PC-3 (cell line): ENCODE results near the gene KCNK4. TPM values are rescaled to one million over a fixed set of nuclear protein-coding genes. Genes with fewer than 3 reads are reported as not detected.

Experiments used
- ATAC-seq: fragments of 200-7000 bp; cut with Tn5 transposase; 2 replicates; pipeline ENCODE4 v1.9.1; 2020; ENCODE audit warnings: mild to moderate bottlenecking, moderate library complexity
- BruUV-seq: library from RNA; stranded (reverse); fragments of 400-500 nt; replicated peaks from 2 replicates; lab custom pipeline; 2021; lab: Mats Ljungman, UMichigan
- CTCF ChIA-PET: fragments of 300-600 bp; sonication (Branson Sonifier 250); formaldehyde crosslinking; loops from one replicate; lab custom pipeline; 2022; ENCODE audit warnings: antibody characterized with exemption; lab: Charles Lee
- POLR2A ChIA-PET: fragments of 300-600 bp; sonication (Branson Sonifier 250); formaldehyde crosslinking; loops from one replicate; lab custom pipeline; 2022; ENCODE audit warnings: antibody characterized with exemption; ENCODE audit not compliant: unreplicated experiment; lab: Charles Lee
- DNase-seq: peaks from one replicate; pipeline ENCODE4 v3.0.0-alpha.2; 2015
- H2AFZ ChIP-seq: fragments of 300-600 bp; sonication (generic); 2 replicates; pipeline ENCODE4 v1.6.0; 2016; ENCODE audit warnings: antibody characterized with exemption, low read length
- H3F3A ChIP-seq: fragments of 300-600 bp; sonication (generic); one replicate; pipeline ENCODE4 v1.6.0; 2017; ENCODE audit warnings: antibody characterized with exemption, low read length, control low read depth, mild to moderate bottlenecking; ENCODE audit not compliant: unreplicated experiment
- H3K27ac ChIP-seq: fragments of 300-600 bp; sonication (generic); 2 replicates; pipeline ENCODE4 v1.5.1; 2016; ENCODE audit warnings: mild to moderate bottlenecking, low read length
- H3K27me3 ChIP-seq: fragments of 300-600 bp; sonication (generic); 2 replicates; pipeline ENCODE4 v1.6.1; 2016; ENCODE audit warnings: low read length, mixed read lengths
- H3K36me3 ChIP-seq: fragments of 300-600 bp; sonication (generic); 2 replicates; pipeline ENCODE4 v1.6.1; 2016; ENCODE audit warnings: low read depth, mixed run types, low read length, mixed read lengths
- H3K4me1 ChIP-seq: fragments of 300-600 bp; sonication (generic); 2 replicates; pipeline ENCODE4 v1.5.1; 2016; ENCODE audit warnings: low read length; ENCODE audit not compliant: insufficient read depth
- H3K4me2 ChIP-seq: fragments of 300-600 bp; sonication (generic); 2 replicates; pipeline ENCODE4 v1.6.0; 2016; ENCODE audit warnings: low read length
- H3K4me3 ChIP-seq: fragments of 300-600 bp; sonication (generic); 2 replicates; pipeline ENCODE4 v1.5.1; 2016; ENCODE audit warnings: mild to moderate bottlenecking, low read length, mixed read lengths
- H3K79me2 ChIP-seq: fragments of 300-600 bp; sonication (generic); 2 replicates; pipeline ENCODE4 v1.6.1; 2017; ENCODE audit warnings: low read length, mixed read lengths
- H3K9ac ChIP-seq: fragments of 300-600 bp; sonication (generic); 2 replicates; pipeline ENCODE4 v1.6.0; 2016; ENCODE audit warnings: mild to moderate bottlenecking, low read length
- H3K9me2 ChIP-seq: fragments of 300-600 bp; sonication (generic); replicated peaks from 2 replicates; pipeline ENCODE4 v1.6.1; 2016; ENCODE audit warnings: mixed run types, low read length, mixed read lengths
- H3K9me3 ChIP-seq: fragments of 300-600 bp; sonication (generic); 2 replicates; pipeline ENCODE4 v1.6.1; 2016; ENCODE audit warnings: low read length, mixed read lengths
- H4K20me1 ChIP-seq: fragments of 300-600 bp; sonication (generic); 2 replicates; pipeline ENCODE4 v1.6.1; 2016; ENCODE audit warnings: low read length, mixed read lengths
- EZH2 ChIP-seq: fragments of 300-600 bp; sonication (generic); IDR thresholded peaks from one replicate; pipeline ENCODE4 v1.6.1; 2017; ENCODE audit warnings: antibody characterized with exemption, mild to moderate bottlenecking, low read length; ENCODE audit not compliant: unreplicated experiment
- EZH2phosphoT487 ChIP-seq: fragments of 300-600 bp; sonication (generic); IDR thresholded peaks from 2 replicates; pipeline ENCODE4 v1.6.1; 2018; ENCODE audit warnings: mild to moderate bottlenecking, antibody characterized with exemption, low read length, borderline replicate concordance
- intact Hi-C: fragments of 100-400 bp; cut with micrococcal nuclease; formaldehyde crosslinking; loops from 2 replicates; pipeline ENCODE4 v1.9.0; 2023
- total RNA-seq: library from RNA; depleted of rRNA; stranded (reverse); fragments of >200 nt; gene quantifications from 2 replicates; pipeline ENCODE4 v1.2.3, GENCODE V29; 2014
- TF ChIP-seq, protein P1 (sequence below): fragments of 300-600 bp; sonication (generic); conservative IDR thresholded peaks from 2 replicates; pipeline ENCODE4 v1.5.1; 2017; ENCODE audit warnings: antibody characterized with exemption, low read depth, mild to moderate bottlenecking, low read length

Gene KCNK4
- total RNA-seq, 1 experiment from 2014 or later = 1.2 TPM

DNA sequence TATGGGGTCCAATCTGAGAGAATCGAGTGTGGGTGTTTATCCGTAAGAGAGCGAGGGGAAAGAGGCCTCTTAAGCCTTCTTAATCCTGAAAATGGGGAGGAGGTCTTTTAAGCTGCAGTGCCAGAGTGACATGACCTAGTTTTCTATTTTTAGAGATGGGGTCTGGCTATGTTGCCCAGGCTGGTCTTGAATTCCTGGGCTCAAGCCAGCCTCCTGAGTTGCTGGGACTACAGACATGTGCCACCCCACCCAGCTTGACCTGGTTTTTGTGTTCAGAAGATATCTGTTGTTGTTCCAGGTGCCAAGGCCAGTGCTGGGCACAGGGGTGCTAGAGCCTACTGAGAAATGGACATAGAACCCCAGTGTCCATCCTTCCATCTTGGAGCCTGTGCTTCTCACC, 8.0 kb upstream of the KCNK4 start:
- Histone ChIP-seq H3K9me3 (no peaks in the 10 kb centered on the region), H3F3A (no peaks in the 10 kb centered on the region), H3K4me3 (peak overlapping the region; percentile 73; the same call in 1 of the 2 replicates), H4K20me1 (no peaks in the 10 kb centered on the region), H2AFZ (no peak overlapping the region), H3K4me2 (peak overlapping the region; percentile 90), H3K36me3 (no peaks in the 10 kb centered on the region; the same call in 1 of the 2 replicates), H3K79me2 (peaks cover 28% of the 10 kb centered on the region), H3K27me3 (no peaks in the 10 kb centered on the region), H3K9me2 (no peaks in the 10 kb centered on the region), H3K4me1 (peaks cover 18% of the 10 kb centered on the region), H3K27ac (no peak overlapping the region), H3K9ac (0 out of 2 replicates have a peak overlapping the region, but pooled peaks have one; percentile 75)
- ChIA-PET CTCF (interaction anchor here (1.0 kb wide), 1 partner anchor 18 kb away, joined by 5 read pairs; no protein-coding TSS in a partner anchor), POLR2A (no interaction called here)
- no TSS peak for BruUV-seq
- TF ChIP-seq EZH2 (no peak), EZH2phosphoT487 (no peak)
- TF ChIP-seq, protein P1, sequence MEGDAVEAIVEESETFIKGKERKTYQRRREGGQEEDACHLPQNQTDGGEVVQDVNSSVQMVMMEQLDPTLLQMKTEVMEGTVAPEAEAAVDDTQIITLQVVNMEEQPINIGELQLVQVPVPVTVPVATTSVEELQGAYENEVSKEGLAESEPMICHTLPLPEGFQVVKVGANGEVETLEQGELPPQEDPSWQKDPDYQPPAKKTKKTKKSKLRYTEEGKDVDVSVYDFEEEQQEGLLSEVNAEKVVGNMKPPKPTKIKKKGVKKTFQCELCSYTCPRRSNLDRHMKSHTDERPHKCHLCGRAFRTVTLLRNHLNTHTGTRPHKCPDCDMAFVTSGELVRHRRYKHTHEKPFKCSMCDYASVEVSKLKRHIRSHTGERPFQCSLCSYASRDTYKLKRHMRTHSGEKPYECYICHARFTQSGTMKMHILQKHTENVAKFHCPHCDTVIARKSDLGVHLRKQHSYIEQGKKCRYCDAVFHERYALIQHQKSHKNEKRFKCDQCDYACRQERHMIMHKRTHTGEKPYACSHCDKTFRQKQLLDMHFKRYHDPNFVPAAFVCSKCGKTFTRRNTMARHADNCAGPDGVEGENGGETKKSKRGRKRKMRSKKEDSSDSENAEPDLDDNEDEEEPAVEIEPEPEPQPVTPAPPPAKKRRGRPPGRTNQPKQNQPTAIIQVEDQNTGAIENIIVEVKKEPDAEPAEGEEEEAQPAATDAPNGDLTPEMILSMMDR = no peak
- intact Hi-C loops = no loop called here
- no peak for ATAC-seq
- DNase-seq = no peak

DNA sequence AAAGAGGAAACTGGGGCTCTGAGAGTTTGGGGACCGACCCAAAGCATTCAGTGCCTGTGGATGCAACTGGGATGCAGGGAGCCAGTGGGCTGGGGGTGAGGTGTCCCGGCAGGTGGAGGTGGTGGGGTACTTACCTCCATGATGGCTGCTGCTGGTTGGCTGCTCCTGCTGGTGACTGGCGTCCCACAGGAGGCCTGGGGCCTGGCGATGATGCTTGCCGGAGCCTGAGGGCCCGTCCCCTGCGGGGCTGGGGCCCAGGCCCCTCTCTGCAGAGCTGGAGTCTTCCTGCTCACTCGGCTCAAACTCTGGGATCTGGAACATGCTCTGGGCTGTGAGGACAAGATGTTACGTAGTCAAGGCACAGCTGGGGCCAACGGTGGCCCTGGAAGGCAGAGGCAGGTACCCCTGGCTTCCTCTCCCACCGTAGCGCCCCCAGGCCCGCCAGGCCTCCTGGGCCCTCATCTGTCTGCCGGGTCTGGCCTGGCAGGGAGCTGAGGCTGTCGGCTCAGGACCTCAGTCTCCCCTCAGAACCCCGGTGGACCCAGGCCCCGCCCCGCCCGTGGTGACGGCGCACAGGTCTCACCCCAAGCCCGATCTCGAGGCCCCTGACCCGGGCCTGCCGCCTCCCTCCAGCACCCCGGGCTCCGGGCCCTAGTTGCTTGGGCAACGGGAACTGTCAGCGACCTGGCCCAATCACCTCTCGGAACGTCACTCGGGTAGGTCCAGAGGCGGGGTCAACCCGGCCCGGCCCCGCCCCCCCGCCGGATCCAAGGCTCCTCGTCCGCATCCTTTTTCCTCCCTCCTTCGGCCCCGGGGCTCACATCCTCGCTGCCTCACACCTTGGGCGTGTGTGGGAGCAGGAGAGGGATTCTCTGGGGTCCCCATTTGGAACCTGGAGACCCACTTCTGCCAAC, 6.8 kb upstream of the KCNK4 start, which contains the start of gene BAD:
BAD (minus strand) TSS at position 618 of the 914 bp plus-strand sequence; CDS start at position 321, 297 bp downstream.
- intact Hi-C loops = loop anchor here (2.0 kb wide), 2 partner anchors 14 to 16 kb away; partner anchors contain the start of gene CATSPERZ
- peak within 1 kb of the TSS; percentile 62 for H3K27ac ChIP-seq
- peak within 1 kb of the TSS; percentile 88 for H2AFZ ChIP-seq
- no peaks in the 10 kb centered on the region for H3K9me2 ChIP-seq
- no peaks in the 10 kb centered on the region for H4K20me1 ChIP-seq
- ChIA-PET CTCF (interaction anchor here (1.0 to 1.1 kb wide), 2 partner anchors 8 to 17 kb away, joined by 3 to 5 read pairs; no protein-coding TSS in a partner anchor), POLR2A (no interaction called here)
- H3K9me3 ChIP-seq = no peaks in the 10 kb centered on the region
- H3F3A ChIP-seq = no peaks in the 10 kb centered on the region
- peak within 1 kb of the TSS; percentile 90 for H3K4me2 ChIP-seq
- H3K9ac ChIP-seq = peak within 1 kb of the TSS; percentile 75
- H3K4me1 ChIP-seq = peaks cover 18% of the 10 kb centered on the region
- TF ChIP-seq EZH2 (no peak), EZH2phosphoT487 (no peak)
- TF ChIP-seq, protein P1 = no peak
- ATAC-seq = peak; percentile 89
- no peaks in the 10 kb centered on the region; the same call in 1 of the 2 replicates for H3K36me3 ChIP-seq
- H3K27me3 ChIP-seq = no peaks in the 10 kb centered on the region
- BruUV-seq = TSS peak; percentile 67
- peaks cover 28% of the 10 kb centered on the region for H3K79me2 ChIP-seq
- peak within 1 kb of the TSS; percentile 73 for H3K4me3 ChIP-seq
- DNase-seq = peak; percentile 97
